NOMO-1 treated with DMSO at 0.1 percent for 48 hours (cell line): Measurements from ENCODE around the gene CLMP.

ENCODE experiments used
- DNase-seq: peaks from one replicate; lab custom pipeline; 2025; ENCODE audit not compliant: unreplicated experiment; lab: John Stamatoyannopoulos, UW

The CLMP gene

GRCh38 chr11:123191939-123192338 is 3.1 kb downstream of the CLMP start:
- DNase-seq, result no peak

- no peak for DNase-seq
Observed at GRCh38 chr11:123190518-123190917, 4.5 kb downstream of the CLMP start.

GRCh38 chr11:123188508-123189165 is 6.4 kb downstream of the CLMP start:
- DNase-seq, result no peak

- DNase-seq, result no peak
Observed at GRCh38 chr11:123187665-123188507, 7.2 kb downstream of the CLMP start.

GRCh38 chr11:123187248-123187647 is 7.8 kb downstream of the CLMP start:
- no peak for DNase-seq

- no peak for DNase-seq
Observed at GRCh38 chr11:123186286-123186685, 8.8 kb downstream of the CLMP start.

GRCh38 chr11:123185326-123185725 is 9.7 kb downstream of the CLMP start:
- DNase-seq, result no peak

- DNase-seq, result no peak
Observed at GRCh38 chr11:123184531-123184930, 10.5 kb downstream of the CLMP start.

- no peak for DNase-seq
Observed at GRCh38 chr11:123183391-123184099, 11.5 kb downstream of the CLMP start.

- no peak for DNase-seq
Observed at GRCh38 chr11:123181767-123182500, 13.1 kb downstream of the CLMP start.

- no peak for DNase-seq
Observed at GRCh38 chr11:123181075-123181474, 14.0 kb downstream of the CLMP start.

GRCh38 chr11:123180574-123180973 is 14.5 kb downstream of the CLMP start:
- DNase-seq, result no peak

- no peak for DNase-seq
Observed at GRCh38 chr11:123180166-123180565, 14.9 kb downstream of the CLMP start.

GRCh38 chr11:123179586-123179985 is 15.5 kb downstream of the CLMP start:
- no peak for DNase-seq

- DNase-seq, result no peak
Observed at GRCh38 chr11:123178186-123178585, 16.9 kb downstream of the CLMP start.

GRCh38 chr11:123176785-123177184 is 18.3 kb downstream of the CLMP start:
- DNase-seq, result no peak

- peak; percentile 79 for DNase-seq
Observed at GRCh38 chr11:123174196-123175183, 20.6 kb downstream of the CLMP start.

GRCh38 chr11:123173856-123174186 is 21.2 kb downstream of the CLMP start:
- DNase-seq, result no peak

- DNase-seq, result no peak
Observed at GRCh38 chr11:123173040-123173855, 21.8 kb downstream of the CLMP start.
